PC-3 (cell line): ENCODE data around the gene GTF3C5. TPM values are rescaled to one million over a fixed set of nuclear protein-coding genes. Genes with fewer than 3 reads are reported as not detected.
"Not testable (repeated sequence)": the region's sequence is repeated elsewhere in the genome, so short reads cannot be mapped to it uniquely, and the experiment has no call there.

Source experiments
- ATAC-seq: fragments of 200-7000 bp; cut with Tn5 transposase; 2 replicates; pipeline ENCODE4 v1.9.1; 2020; ENCODE audit warnings: mild to moderate bottlenecking, moderate library complexity
- BruUV-seq: library from RNA; stranded (reverse); fragments of 400-500 nt; replicated peaks from 2 replicates; lab custom pipeline; 2021; lab: Mats Ljungman, UMichigan
- CTCF ChIA-PET: fragments of 300-600 bp; sonication (Branson Sonifier 250); formaldehyde crosslinking; loops from one replicate; lab custom pipeline; 2022; ENCODE audit warnings: antibody characterized with exemption; lab: Charles Lee
- POLR2A ChIA-PET: fragments of 300-600 bp; sonication (Branson Sonifier 250); formaldehyde crosslinking; loops from one replicate; lab custom pipeline; 2022; ENCODE audit warnings: antibody characterized with exemption; ENCODE audit not compliant: unreplicated experiment; lab: Charles Lee
- DNase-seq: peaks from one replicate; pipeline ENCODE4 v3.0.0-alpha.2; 2015
- H2AFZ ChIP-seq: fragments of 300-600 bp; sonication (generic); 2 replicates; pipeline ENCODE4 v1.6.0; 2016; ENCODE audit warnings: antibody characterized with exemption, low read length
- H3F3A ChIP-seq: fragments of 300-600 bp; sonication (generic); one replicate; pipeline ENCODE4 v1.6.0; 2017; ENCODE audit warnings: antibody characterized with exemption, low read length, control low read depth, mild to moderate bottlenecking; ENCODE audit not compliant: unreplicated experiment
- H3K27ac ChIP-seq: fragments of 300-600 bp; sonication (generic); 2 replicates; pipeline ENCODE4 v1.5.1; 2016; ENCODE audit warnings: mild to moderate bottlenecking, low read length
- H3K27me3 ChIP-seq: fragments of 300-600 bp; sonication (generic); 2 replicates; pipeline ENCODE4 v1.6.1; 2016; ENCODE audit warnings: low read length, mixed read lengths
- H3K36me3 ChIP-seq: fragments of 300-600 bp; sonication (generic); 2 replicates; pipeline ENCODE4 v1.6.1; 2016; ENCODE audit warnings: low read depth, mixed run types, low read length, mixed read lengths
- H3K4me1 ChIP-seq: fragments of 300-600 bp; sonication (generic); 2 replicates; pipeline ENCODE4 v1.5.1; 2016; ENCODE audit warnings: low read length; ENCODE audit not compliant: insufficient read depth
- H3K4me2 ChIP-seq: fragments of 300-600 bp; sonication (generic); 2 replicates; pipeline ENCODE4 v1.6.0; 2016; ENCODE audit warnings: low read length
- H3K4me3 ChIP-seq: fragments of 300-600 bp; sonication (generic); 2 replicates; pipeline ENCODE4 v1.5.1; 2016; ENCODE audit warnings: mild to moderate bottlenecking, low read length, mixed read lengths
- H3K79me2 ChIP-seq: fragments of 300-600 bp; sonication (generic); 2 replicates; pipeline ENCODE4 v1.6.1; 2017; ENCODE audit warnings: low read length, mixed read lengths
- H3K9ac ChIP-seq: fragments of 300-600 bp; sonication (generic); 2 replicates; pipeline ENCODE4 v1.6.0; 2016; ENCODE audit warnings: mild to moderate bottlenecking, low read length
- H3K9me2 ChIP-seq: fragments of 300-600 bp; sonication (generic); replicated peaks from 2 replicates; pipeline ENCODE4 v1.6.1; 2016; ENCODE audit warnings: mixed run types, low read length, mixed read lengths
- H3K9me3 ChIP-seq: fragments of 300-600 bp; sonication (generic); 2 replicates; pipeline ENCODE4 v1.6.1; 2016; ENCODE audit warnings: low read length, mixed read lengths
- H4K20me1 ChIP-seq: fragments of 300-600 bp; sonication (generic); 2 replicates; pipeline ENCODE4 v1.6.1; 2016; ENCODE audit warnings: low read length, mixed read lengths
- EZH2 ChIP-seq: fragments of 300-600 bp; sonication (generic); IDR thresholded peaks from one replicate; pipeline ENCODE4 v1.6.1; 2017; ENCODE audit warnings: antibody characterized with exemption, mild to moderate bottlenecking, low read length; ENCODE audit not compliant: unreplicated experiment
- EZH2phosphoT487 ChIP-seq: fragments of 300-600 bp; sonication (generic); IDR thresholded peaks from 2 replicates; pipeline ENCODE4 v1.6.1; 2018; ENCODE audit warnings: mild to moderate bottlenecking, antibody characterized with exemption, low read length, borderline replicate concordance
- intact Hi-C: fragments of 100-400 bp; cut with micrococcal nuclease; formaldehyde crosslinking; loops from 2 replicates; pipeline ENCODE4 v1.9.0; 2023
- total RNA-seq: library from RNA; depleted of rRNA; stranded (reverse); fragments of >200 nt; gene quantifications from 2 replicates; pipeline ENCODE4 v1.2.3, GENCODE V29; 2014
- TF ChIP-seq, protein P1 (sequence below): fragments of 300-600 bp; sonication (generic); conservative IDR thresholded peaks from 2 replicates; pipeline ENCODE4 v1.5.1; 2017; ENCODE audit warnings: antibody characterized with exemption, low read depth, mild to moderate bottlenecking, low read length

Gene GTF3C5
- total RNA-seq, 1 experiment from 2014 or later = 78.5 TPM

GRCh38 chr9:133070985-133071384 lies 40.2 kb downstream of the GTF3C5 start:
- H3K4me3 ChIP-seq, H3K27ac ChIP-seq, POLR2A ChIA-PET, H4K20me1 ChIP-seq, H3F3A ChIP-seq, H3K9me3 ChIP-seq, H2AFZ ChIP-seq, ATAC-seq, H3K9ac ChIP-seq, H3K36me3 ChIP-seq, H3K79me2 ChIP-seq, DNase-seq, intact Hi-C loops, H3K9me2 ChIP-seq, H3K27me3 ChIP-seq, H3K4me2 ChIP-seq, H3K4me1 ChIP-seq, CTCF ChIA-PET, BruUV-seq: not testable (repeated sequence)

GRCh38 chr9:133071484-133072150 lies 40.8 kb downstream of the GTF3C5 start:
- no peak for TF ChIP-seq EZH2
- TF ChIP-seq EZH2phosphoT487 = no peak
- TF ChIP-seq, protein P1, sequence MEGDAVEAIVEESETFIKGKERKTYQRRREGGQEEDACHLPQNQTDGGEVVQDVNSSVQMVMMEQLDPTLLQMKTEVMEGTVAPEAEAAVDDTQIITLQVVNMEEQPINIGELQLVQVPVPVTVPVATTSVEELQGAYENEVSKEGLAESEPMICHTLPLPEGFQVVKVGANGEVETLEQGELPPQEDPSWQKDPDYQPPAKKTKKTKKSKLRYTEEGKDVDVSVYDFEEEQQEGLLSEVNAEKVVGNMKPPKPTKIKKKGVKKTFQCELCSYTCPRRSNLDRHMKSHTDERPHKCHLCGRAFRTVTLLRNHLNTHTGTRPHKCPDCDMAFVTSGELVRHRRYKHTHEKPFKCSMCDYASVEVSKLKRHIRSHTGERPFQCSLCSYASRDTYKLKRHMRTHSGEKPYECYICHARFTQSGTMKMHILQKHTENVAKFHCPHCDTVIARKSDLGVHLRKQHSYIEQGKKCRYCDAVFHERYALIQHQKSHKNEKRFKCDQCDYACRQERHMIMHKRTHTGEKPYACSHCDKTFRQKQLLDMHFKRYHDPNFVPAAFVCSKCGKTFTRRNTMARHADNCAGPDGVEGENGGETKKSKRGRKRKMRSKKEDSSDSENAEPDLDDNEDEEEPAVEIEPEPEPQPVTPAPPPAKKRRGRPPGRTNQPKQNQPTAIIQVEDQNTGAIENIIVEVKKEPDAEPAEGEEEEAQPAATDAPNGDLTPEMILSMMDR = no peak
- Histone ChIP-seq H3K9me3 (no peaks in the 10 kb centered on the region), H3K9ac (no peak overlapping the region), H3K9me2 (no peaks in the 10 kb centered on the region), H3K79me2 (no peaks in the 10 kb centered on the region), H4K20me1 (no peaks in the 10 kb centered on the region), H3K4me1 (no peaks in the 10 kb centered on the region), H3K36me3 (no peaks in the 10 kb centered on the region), H3K27me3 (no peaks in the 10 kb centered on the region), H3F3A (no peaks in the 10 kb centered on the region), H3K4me2 (no peak overlapping the region), H2AFZ (no peak overlapping the region), H3K4me3 (no peak overlapping the region), H3K27ac (no peak overlapping the region)
- DNase-seq = no peak
- POLR2A ChIA-PET = no interaction called here
- no TSS peak for BruUV-seq
- CTCF ChIA-PET = no interaction called here
- no peak for ATAC-seq
- intact Hi-C loops = no loop called here

DNA sequence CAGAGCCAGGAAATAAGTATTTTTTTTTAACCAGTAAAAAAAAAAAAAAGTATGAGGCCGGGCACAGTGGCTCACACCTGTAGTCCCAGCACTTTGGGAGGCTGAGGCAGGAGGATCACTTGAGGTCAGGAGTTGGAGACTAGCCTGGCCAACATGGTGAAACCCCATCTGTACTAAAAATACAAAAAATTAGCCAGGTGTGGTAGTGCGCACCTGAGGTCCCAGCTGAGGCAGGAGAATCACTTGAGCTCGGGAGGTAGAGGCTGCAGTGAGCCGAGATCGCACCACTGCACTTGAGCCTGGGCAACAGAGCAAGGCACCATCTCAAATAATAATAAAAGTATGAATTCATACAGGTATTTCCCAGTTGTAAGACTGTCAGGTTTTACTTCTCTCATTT lies 41.4 kb downstream of the GTF3C5 start:
- POLR2A ChIA-PET, H3K9me3 ChIP-seq, DNase-seq, H3K4me2 ChIP-seq, H3K9ac ChIP-seq, H3K4me3 ChIP-seq, H3K27ac ChIP-seq, intact Hi-C loops, CTCF ChIA-PET, H3K79me2 ChIP-seq, H3K9me2 ChIP-seq, H3K27me3 ChIP-seq, BruUV-seq, H3K4me1 ChIP-seq, ATAC-seq, H4K20me1 ChIP-seq, H3K36me3 ChIP-seq, H3F3A ChIP-seq, H2AFZ ChIP-seq: not testable (repeated sequence)
